ENCODE measurements around the gene C6orf52.

- no peak for TF ChIP-seq KLF10 (tag by site-specific recombination; IDR thresholded peaks at IDR 0.05)
- TF ChIP-seq CTCF (tag by site-specific recombination; IDR thresholded peaks at IDR 0.05): no peak
- no peak for TF ChIP-seq ZNF701 (tag by site-specific recombination; IDR thresholded peaks at IDR 0.05)
Observed at GRCh38 chr6:10676403-10676802, 18.0 kb downstream of the C6orf52 start.
